OCI-LY7 (cell line): ENCODE results near the gene PGC.

Experiments
- EZH2phosphoT487 ChIP-seq: fragments of 200-600 bp; sonication (generic); IDR thresholded peaks from 2 replicates; pipeline ENCODE4 v1.6.1; 2018; ENCODE audit warnings: low read depth, borderline replicate concordance, mild to moderate bottlenecking, mixed run types, antibody characterized with exemption, low read length, moderate library complexity, mixed read lengths
- TF ChIP-seq, protein P1 (sequence below): fragments of 200-600 bp; sonication (generic); conservative IDR thresholded peaks from 2 replicates; pipeline ENCODE4 v1.5.1; 2014; ENCODE audit warnings: mild to moderate bottlenecking, antibody characterized with exemption, low read length, moderate library complexity, mixed read lengths

DNA sequence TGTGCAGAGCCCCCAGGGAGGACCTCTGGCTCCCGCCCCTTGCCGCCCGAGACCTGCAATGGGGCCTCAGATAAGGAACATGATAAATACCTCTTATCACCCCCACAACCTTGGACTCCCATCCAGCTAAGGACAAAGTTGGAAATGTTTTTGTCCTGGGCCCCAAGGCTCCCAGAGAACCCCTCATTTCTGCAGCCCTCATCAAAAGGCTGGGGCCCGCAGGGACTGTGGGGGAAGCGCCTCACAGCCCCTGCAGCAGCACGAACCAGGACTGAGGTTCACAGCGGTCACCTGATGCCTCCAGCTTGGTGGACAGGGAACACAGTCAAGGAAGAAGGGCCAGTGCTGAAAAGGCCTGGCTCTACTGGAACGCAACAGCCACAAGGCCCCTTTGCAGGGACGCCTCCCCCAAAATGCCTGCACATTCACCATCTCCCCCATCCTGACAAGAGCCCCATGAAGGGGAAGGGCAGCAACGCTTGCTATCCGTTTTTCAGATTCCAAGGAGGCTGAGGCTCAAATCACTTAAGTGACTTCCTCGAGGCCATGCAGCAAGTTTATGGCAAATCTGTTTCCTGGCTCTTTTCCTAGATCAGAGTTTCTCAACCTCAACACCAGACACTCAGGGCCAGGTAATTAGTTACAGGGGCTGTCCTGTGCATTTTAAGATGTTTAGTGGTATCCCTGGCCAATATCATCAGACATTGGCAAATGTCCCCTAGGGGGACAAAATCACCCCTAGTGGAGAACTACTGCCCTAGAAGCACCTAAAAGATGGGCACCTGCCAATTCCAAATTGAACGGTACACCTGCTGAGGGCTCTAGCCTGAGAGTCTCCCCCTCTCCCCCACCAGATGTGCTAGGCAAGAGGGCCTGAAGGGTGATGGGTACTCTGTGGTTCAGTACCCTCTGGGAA, 22.4 kb downstream of the PGC start:
- TF ChIP-seq, protein P1, sequence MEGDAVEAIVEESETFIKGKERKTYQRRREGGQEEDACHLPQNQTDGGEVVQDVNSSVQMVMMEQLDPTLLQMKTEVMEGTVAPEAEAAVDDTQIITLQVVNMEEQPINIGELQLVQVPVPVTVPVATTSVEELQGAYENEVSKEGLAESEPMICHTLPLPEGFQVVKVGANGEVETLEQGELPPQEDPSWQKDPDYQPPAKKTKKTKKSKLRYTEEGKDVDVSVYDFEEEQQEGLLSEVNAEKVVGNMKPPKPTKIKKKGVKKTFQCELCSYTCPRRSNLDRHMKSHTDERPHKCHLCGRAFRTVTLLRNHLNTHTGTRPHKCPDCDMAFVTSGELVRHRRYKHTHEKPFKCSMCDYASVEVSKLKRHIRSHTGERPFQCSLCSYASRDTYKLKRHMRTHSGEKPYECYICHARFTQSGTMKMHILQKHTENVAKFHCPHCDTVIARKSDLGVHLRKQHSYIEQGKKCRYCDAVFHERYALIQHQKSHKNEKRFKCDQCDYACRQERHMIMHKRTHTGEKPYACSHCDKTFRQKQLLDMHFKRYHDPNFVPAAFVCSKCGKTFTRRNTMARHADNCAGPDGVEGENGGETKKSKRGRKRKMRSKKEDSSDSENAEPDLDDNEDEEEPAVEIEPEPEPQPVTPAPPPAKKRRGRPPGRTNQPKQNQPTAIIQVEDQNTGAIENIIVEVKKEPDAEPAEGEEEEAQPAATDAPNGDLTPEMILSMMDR: peak; percentile 57
- no peak for TF ChIP-seq EZH2phosphoT487
